EH (cell line): ENCODE data around the gene ZNF672.
A peak's percentile ranks its signal among the peaks of the same experiment; 100 is the strongest.
"Not testable (repeated sequence)": the region's sequence is repeated elsewhere in the genome, so short reads cannot be mapped to it uniquely, and the experiment has no call there.

Experiments used
- DNase-seq: peaks from one replicate; pipeline ENCODE4 v3.0.0-alpha.2; 2015; ENCODE audit warnings: low read depth

ZNF672 gene

GRCh38 chr1:248856176-248856575 lies 18.2 kb downstream of the ZNF672 start:
- DNase-seq = no peak

GRCh38 chr1:248857201-248857600 lies 19.2 kb downstream of the ZNF672 start:
- DNase-seq = no peak

- no peak for DNase-seq
Measured at GRCh38 chr1:248857749-248858095, 19.7 kb downstream of the ZNF672 start.

- DNase-seq = peak; percentile 80
Measured at GRCh38 chr1:248858096-248858890, 20.3 kb downstream of the ZNF672 start.

- DNase-seq = peak; percentile 97
Measured at GRCh38 chr1:248858891-248859889, 21.2 kb downstream of the ZNF672 start, which contains the start of gene ZNF692. TSS of gene ZNF692 (minus strand) at chr1:248859085. CDS start at chr1:248858309, 776 bp downstream.

- no peak for DNase-seq
Measured at GRCh38 chr1:248860007-248860406, 22.0 kb downstream of the ZNF672 start.

- no peak for DNase-seq
Measured at GRCh38 chr1:248861616-248862015, 23.6 kb downstream of the ZNF672 start.

- no peak for DNase-seq
Measured at GRCh38 chr1:248862695-248862997, 24.6 kb downstream of the ZNF672 start.

- peak; percentile 86 for DNase-seq
Measured at GRCh38 chr1:248862998-248863881, 25.2 kb downstream of the ZNF672 start.

- DNase-seq = no peak
Measured at GRCh38 chr1:248871837-248872401, 33.9 kb downstream of the ZNF672 start.

- peak; percentile 74 for DNase-seq
Measured at GRCh38 chr1:248872752-248873408, 34.9 kb downstream of the ZNF672 start.

- DNase-seq = peak; percentile 97
Measured at GRCh38 chr1:248873409-248873992, 35.5 kb downstream of the ZNF672 start.

- no peak for DNase-seq
Measured at GRCh38 chr1:248873993-248874533, 36.0 kb downstream of the ZNF672 start.

- no peak for DNase-seq
Measured at GRCh38 chr1:248881261-248881660, 43.2 kb downstream of the ZNF672 start.

- peak; percentile 58 for DNase-seq
Measured at GRCh38 chr1:248882427-248882826, 44.4 kb downstream of the ZNF672 start.

- DNase-seq = no peak
Measured at GRCh38 chr1:248884632-248885295, 46.7 kb downstream of the ZNF672 start.

GRCh38 chr1:248885646-248886045 lies 47.6 kb downstream of the ZNF672 start:
- DNase-seq = no peak

- peak; percentile 45 for DNase-seq
Measured at GRCh38 chr1:248886237-248886895, 48.3 kb downstream of the ZNF672 start.

GRCh38 chr1:248889914-248890243 lies 51.9 kb downstream of the ZNF672 start:
- not testable (repeated sequence) for DNase-seq
